Adipocyte (in vitro differentiated cells): ENCODE measurements around the gene PLEKHD1.

Experiments used
- DNase-seq: peaks from one replicate; pipeline ENCODE4 v3.0.0-alpha.2; 2015; ENCODE audit warnings: low read depth
- H3K27me3 ChIP-seq: replicated peaks from 2 replicates; pipeline ENCODE4 v1.7.0; 2013; ENCODE audit warnings: mild to moderate bottlenecking, low read length, moderate library complexity; ENCODE audit not compliant: control insufficient read depth, insufficient read depth
- H3K36me3 ChIP-seq: 2 replicates; pipeline ENCODE4 v1.7.0; 2013; ENCODE audit warnings: low read length, mild to moderate bottlenecking, moderate library complexity; ENCODE audit not compliant: control insufficient read depth, insufficient read depth, severe bottlenecking
- H3K4me1 ChIP-seq: 2 replicates; pipeline ENCODE4 v1.7.0; 2013; ENCODE audit warnings: mild to moderate bottlenecking, low read length, moderate library complexity; ENCODE audit not compliant: control insufficient read depth, insufficient read depth
- H3K4me3 ChIP-seq: 2 replicates; pipeline ENCODE4 v1.7.0; 2013; ENCODE audit warnings: mild to moderate bottlenecking, low read length, moderate library complexity
- H3K9ac ChIP-seq: 2 replicates; pipeline ENCODE4 v1.7.0; 2013; ENCODE audit warnings: mild to moderate bottlenecking, low read length, moderate library complexity
- H3K9me3 ChIP-seq: 2 replicates; pipeline ENCODE4 v1.7.0; 2013; ENCODE audit warnings: mild to moderate bottlenecking, low read length, moderate library complexity; ENCODE audit not compliant: control insufficient read depth

The PLEKHD1 gene

GRCh38 chr14:69554500-69554899 is 70.0 kb downstream of the PLEKHD1 start:
- Histone ChIP-seq H3K27me3 (peaks cover 30% of the 10 kb centered on the region), H3K9ac (no peak overlapping the region), H3K36me3 (no peaks in the 10 kb centered on the region), H3K4me1 (no peaks in the 10 kb centered on the region), H3K4me3 (no peak overlapping the region), H3K9me3 (no peaks in the 10 kb centered on the region)
- peak; percentile 16 for DNase-seq

GRCh38 chr14:69558774-69559173 is 74.2 kb downstream of the PLEKHD1 start:
- H3K27me3 ChIP-seq, result peaks cover 62% of the 10 kb centered on the region

DNA sequence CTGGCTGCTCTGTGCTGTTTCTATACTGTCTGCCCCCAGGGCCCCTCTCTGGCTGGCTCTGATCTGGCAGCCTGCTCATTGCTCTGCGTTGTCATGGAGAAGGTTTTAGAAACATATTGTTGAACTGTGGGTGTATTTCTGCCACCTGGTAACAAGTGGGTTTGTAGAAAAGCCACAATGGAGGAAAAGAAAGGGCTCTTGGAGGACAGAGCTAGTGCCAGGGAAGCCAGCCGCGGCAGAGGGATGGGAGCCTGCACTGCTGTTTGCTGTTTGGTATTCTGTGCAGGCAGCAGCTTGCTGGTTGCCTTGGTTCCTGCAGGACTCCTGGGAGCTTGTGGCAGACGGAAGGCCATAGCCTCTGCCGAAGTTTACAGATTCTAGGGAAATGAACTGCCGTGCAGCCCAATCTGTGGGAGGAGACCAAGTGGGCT is 75.1 kb downstream of the PLEKHD1 start:
- H3K4me1 ChIP-seq, result no peaks in the 10 kb centered on the region
- no peaks in the 10 kb centered on the region for H3K36me3 ChIP-seq
- no peak for DNase-seq
- no peak overlapping the region for H3K9ac ChIP-seq
- H3K4me3 ChIP-seq, result no peak overlapping the region
- no peaks in the 10 kb centered on the region for H3K9me3 ChIP-seq
- peaks cover 70% of the 10 kb centered on the region for H3K27me3 ChIP-seq

More at GRCh38 chr14:69558774-69559173, 74.2 kb downstream of the PLEKHD1 start:
- no peak overlapping the region for H3K4me3 ChIP-seq
- H3K36me3 ChIP-seq, result no peaks in the 10 kb centered on the region
- DNase-seq, result no peak
- H3K9me3 ChIP-seq, result no peaks in the 10 kb centered on the region
- no peaks in the 10 kb centered on the region for H3K4me1 ChIP-seq
- no peak overlapping the region for H3K9ac ChIP-seq

DNA sequence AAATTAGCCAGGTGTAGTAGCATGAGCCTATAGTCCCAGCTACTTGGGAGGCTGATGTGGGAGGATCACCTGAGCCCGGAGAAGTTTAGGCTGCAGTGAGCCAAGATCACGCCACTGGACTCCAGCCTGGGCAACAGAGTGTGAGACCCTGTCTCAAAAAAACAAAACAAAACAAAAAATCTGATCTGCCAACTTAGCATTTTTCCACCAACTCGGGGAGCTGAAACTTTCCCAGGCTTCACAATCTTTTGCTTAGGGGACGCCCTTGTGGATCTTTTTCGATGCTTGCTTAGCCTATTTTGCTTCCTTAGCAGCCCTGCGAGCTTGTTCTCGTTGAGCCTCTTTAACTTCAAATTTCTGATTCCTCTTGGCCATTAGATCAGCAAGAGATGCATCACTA is 76.3 kb downstream of the PLEKHD1 start:
- H3K27me3 ChIP-seq, result peaks cover 77% of the 10 kb centered on the region
- no peaks in the 10 kb centered on the region for H3K36me3 ChIP-seq

DNA sequence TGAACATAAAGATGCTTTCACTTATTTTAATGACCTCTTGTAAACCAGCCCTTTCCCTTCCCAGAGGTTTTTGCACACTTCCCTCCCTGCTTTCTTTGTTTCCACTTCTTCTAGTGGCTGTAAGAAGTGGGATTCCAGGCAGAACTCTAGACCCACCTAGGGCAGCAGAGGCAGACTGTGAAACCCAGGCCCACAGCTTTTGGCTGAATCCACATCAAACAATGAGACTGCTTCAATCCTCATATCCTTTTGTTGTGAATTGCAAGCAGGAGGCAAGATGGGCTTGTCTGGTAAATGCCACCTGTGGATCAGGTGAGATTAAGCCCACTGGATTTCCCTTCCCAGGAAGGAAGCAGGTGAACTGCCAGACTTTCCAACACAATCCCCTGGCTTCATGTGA is 77.4 kb downstream of the PLEKHD1 start:
- H3K4me1 ChIP-seq, result no peaks in the 10 kb centered on the region
- peaks cover 83% of the 10 kb centered on the region for H3K27me3 ChIP-seq
- H3K4me3 ChIP-seq, result no peak overlapping the region
- no peak overlapping the region for H3K9ac ChIP-seq
- no peaks in the 10 kb centered on the region for H3K36me3 ChIP-seq
- no peaks in the 10 kb centered on the region for H3K9me3 ChIP-seq
- no peak for DNase-seq

More for the DNA sequence above, 76.3 kb downstream of the PLEKHD1 start:
- DNase-seq, result no peak
- no peaks in the 10 kb centered on the region for H3K9me3 ChIP-seq
- no peaks in the 10 kb centered on the region for H3K4me1 ChIP-seq
- H3K9ac ChIP-seq, result no peak overlapping the region
- H3K4me3 ChIP-seq, result no peak overlapping the region

DNA sequence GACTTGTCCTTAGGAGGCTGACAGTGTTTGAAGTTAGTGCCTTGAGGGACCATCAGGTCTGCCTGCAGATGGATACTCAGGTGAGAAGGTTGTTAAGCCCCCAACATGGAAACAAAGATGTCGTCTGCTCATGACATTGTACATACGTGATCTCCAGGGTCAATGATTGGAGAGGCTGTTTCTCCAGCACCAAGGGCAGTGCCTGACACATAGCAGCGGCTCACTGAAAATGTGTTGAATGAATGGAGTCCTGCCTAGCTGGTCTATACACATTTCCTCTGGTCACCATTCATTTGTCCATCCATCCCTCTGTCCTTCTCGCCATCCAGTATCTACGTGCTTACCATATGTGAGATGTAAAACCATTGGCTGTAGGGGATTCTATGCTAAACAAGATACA is 83.0 kb downstream of the PLEKHD1 start:
- Histone ChIP-seq H3K27me3 (peaks cover 87% of the 10 kb centered on the region), H3K4me1 (no peaks in the 10 kb centered on the region), H3K4me3 (no peak overlapping the region), H3K36me3 (no peaks in the 10 kb centered on the region), H3K9me3 (no peaks in the 10 kb centered on the region), H3K9ac (no peak overlapping the region)
- DNase-seq, result no peak

- no peak overlapping the region for H3K9ac ChIP-seq
- no peaks in the 10 kb centered on the region for H3K9me3 ChIP-seq
- H3K36me3 ChIP-seq, result no peaks in the 10 kb centered on the region
- peaks cover 84% of the 10 kb centered on the region for H3K27me3 ChIP-seq
- no peaks in the 10 kb centered on the region for H3K4me1 ChIP-seq
- H3K4me3 ChIP-seq, result no peak overlapping the region
- no peak for DNase-seq
These were observed 85.3 kb downstream of the PLEKHD1 start for GRCh38 chr14:69569859-69570258.

DNA sequence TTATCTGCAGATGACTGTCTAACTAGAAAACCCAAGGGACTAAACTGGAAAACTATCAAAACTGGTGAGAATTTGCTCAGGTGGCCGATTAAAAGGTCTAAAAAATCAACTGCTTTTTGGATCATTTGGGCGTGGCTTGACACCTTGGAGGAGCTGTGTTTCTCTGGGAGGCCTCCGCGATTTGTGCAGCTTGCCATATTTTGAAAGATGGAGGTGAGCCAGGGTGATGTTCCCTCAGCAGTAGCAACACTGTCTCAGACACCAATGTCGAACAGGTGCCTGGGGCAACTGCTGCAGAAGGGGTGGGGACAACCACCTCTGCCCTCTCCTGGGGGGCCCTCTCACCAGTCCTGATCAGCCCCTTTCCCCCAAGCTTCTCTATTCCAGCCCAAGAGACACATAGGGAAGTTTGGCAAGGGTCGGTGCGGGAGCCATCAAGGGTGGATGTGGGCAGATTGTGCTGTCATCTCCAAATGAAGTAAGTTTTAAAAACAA is 86.4 kb downstream of the PLEKHD1 start:
- DNase-seq, result no peak
- Histone ChIP-seq H3K9ac (no peak overlapping the region), H3K4me1 (no peaks in the 10 kb centered on the region), H3K27me3 (peaks cover 82% of the 10 kb centered on the region), H3K9me3 (no peaks in the 10 kb centered on the region), H3K36me3 (no peaks in the 10 kb centered on the region), H3K4me3 (no peak overlapping the region)

DNA sequence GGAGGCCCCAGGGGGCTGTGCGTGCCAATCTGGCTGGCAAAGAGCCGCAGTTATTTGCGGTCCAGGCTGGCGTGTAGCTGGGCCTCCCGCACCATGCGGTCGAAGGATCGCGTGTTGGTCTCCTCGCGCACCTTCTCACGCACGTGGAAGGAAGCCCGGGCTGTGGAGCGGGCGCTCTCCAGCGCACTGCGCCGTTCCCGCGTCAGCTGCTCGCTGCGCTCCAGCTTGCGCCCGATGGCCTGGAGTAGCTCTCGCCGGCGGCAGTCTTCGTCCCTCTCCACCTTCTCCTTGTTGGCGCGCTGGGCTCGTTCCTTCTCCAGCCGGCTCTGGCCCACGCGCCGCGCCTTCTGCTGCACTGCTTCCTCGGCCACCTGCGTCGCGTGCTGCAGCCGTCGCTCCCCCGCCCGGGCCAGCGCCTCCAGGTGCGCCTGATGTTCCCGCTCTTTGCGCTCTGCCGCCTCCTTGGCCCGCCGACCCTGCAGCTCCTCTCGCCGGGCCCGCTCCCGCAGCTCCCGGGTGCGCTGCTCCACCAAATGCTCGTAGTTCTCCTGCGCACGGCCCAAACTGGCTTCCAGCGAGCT is 87.0 kb downstream of the PLEKHD1 start:
- no peaks in the 10 kb centered on the region for H3K4me1 ChIP-seq
- no peak for DNase-seq
- H3K9ac ChIP-seq, result no peak overlapping the region
- no peaks in the 10 kb centered on the region for H3K9me3 ChIP-seq
- H3K4me3 ChIP-seq, result peak overlapping the region; percentile 66
- H3K27me3 ChIP-seq, result peaks cover 77% of the 10 kb centered on the region
- no peaks in the 10 kb centered on the region for H3K36me3 ChIP-seq

DNA sequence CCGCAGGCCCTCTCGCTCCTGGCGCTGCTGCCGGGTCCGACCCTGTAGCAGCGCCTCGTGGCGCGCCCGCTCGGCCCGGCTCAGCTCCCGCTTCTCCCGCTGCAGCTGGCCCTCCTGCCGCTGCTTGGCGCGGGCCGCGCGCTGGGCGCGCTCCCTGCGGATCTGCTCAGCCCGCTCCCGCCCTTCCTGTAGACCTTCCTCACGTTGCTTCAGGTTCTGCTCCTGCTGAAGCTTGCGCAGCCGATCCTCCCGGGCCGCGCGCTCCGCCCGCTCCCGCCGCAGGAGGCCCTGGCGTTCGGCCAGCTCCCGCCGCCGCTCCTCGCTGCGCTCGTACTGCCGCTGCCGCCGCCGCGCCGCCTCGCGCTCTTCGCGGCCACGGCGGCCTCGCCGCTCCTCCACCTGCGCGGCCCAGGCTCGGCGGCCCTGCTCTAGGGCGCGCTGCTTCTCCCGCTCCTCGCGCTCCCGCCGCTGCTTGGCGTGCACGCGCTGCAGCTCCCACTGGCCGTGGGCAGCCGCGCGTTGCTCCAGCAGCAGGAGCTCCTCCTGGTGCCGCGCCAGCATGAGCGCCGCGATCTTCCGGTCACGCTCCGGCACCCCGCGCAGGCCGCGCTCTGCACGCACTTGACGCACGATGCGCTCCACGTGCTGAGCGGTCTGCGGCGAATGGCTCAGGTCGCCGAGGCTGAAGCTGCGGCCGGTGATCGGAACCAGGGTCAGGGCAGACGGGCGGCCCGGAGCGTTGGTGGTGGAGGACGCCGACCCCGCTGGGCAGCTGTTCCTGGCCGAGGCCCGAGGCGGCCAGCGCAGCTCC is 87.7 kb downstream of the PLEKHD1 start:
- DNase-seq, result no peak
- H3K9ac ChIP-seq, result no peak overlapping the region
- peak overlapping the region; percentile 66 for H3K4me3 ChIP-seq
- H3K9me3 ChIP-seq, result no peaks in the 10 kb centered on the region
- H3K4me1 ChIP-seq, result no peaks in the 10 kb centered on the region
- H3K27me3 ChIP-seq, result peaks cover 71% of the 10 kb centered on the region
- no peaks in the 10 kb centered on the region for H3K36me3 ChIP-seq

GRCh38 chr14:69572841-69573135 is 88.3 kb downstream of the PLEKHD1 start:
- Histone ChIP-seq H3K36me3 (no peaks in the 10 kb centered on the region), H3K27me3 (peaks cover 66% of the 10 kb centered on the region), H3K9ac (no peak overlapping the region), H3K4me3 (no peak overlapping the region), H3K9me3 (no peaks in the 10 kb centered on the region), H3K4me1 (no peaks in the 10 kb centered on the region)
- DNase-seq, result no peak
